Measurements from ENCODE around the gene CCDC187. TPM values are rescaled to one million over a fixed set of nuclear protein-coding genes. Genes with fewer than 3 reads are reported as not detected.

Gene CCDC187
- total RNA-seq, 1 donor from 2014 or later, result 0.10 TPM

GRCh38 chr9:136252846-136253245 is 51.0 kb downstream of the CCDC187 start:
- no peak for DNase-seq

DNA sequence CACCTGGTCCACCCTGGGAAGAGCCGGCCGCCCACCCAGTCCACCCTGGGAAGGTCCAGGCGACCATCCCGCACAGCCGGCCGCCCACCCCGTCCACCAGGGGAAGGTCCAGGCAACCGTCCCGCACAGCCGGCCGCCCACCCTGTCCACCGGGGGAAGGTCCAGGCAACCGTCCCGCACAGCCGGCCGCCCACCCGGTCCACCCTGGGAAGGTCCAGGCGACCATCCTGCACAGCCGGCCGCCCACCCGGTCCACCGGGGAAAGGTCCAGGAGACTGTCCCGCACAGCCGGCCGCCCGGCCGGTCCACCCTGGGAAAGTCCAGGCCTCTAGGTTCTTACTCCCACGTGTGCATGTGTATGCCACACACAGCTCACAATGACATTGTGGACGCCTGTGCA is 51.6 kb downstream of the CCDC187 start:
- no peak for DNase-seq

DNA sequence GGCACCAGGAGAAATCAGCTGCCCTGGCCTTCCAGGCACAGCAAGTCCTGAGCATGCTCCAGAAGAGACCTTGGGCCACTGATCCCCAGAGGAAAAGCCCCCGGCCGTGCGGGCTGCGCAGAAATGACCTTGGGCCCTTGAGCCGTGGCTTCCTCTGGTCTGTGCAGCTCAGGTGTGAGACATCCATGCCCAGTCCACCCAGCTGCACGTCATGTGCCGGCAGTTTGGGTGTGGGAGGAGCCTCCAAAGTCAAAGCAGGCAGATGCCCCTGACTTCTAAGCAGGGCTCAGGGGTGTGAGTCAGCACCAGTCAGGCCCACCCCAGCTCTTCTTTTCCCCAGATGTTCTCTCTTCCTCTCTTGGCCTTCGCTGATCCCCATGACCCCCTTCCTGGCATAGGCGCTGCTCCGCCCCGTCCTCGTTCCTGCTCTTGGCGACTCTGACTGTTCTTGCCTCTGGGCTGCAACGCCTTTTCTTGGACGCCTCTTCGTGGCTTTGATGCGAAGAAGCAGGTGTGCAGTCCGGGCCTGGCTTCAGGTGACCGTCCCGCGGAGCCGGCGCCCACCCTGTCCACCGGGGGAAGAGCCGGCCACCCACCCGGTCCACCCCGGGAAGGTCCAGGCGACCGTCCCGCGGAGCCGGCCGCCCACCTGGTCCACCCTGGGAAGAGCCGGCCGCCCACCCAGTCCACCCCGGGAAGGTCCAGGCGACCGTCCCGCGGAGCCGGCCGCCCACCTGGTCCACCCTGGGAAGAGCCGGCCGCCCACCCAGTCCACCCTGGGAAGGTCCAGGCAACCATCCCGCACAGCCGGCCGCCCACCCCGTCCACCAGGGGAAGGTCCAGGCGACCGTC is 52.4 kb downstream of the CCDC187 start:
- no peak for DNase-seq

GRCh38 chr9:136250676-136251075 is 53.2 kb downstream of the CCDC187 start:
- DNase-seq, result no peak

DNA sequence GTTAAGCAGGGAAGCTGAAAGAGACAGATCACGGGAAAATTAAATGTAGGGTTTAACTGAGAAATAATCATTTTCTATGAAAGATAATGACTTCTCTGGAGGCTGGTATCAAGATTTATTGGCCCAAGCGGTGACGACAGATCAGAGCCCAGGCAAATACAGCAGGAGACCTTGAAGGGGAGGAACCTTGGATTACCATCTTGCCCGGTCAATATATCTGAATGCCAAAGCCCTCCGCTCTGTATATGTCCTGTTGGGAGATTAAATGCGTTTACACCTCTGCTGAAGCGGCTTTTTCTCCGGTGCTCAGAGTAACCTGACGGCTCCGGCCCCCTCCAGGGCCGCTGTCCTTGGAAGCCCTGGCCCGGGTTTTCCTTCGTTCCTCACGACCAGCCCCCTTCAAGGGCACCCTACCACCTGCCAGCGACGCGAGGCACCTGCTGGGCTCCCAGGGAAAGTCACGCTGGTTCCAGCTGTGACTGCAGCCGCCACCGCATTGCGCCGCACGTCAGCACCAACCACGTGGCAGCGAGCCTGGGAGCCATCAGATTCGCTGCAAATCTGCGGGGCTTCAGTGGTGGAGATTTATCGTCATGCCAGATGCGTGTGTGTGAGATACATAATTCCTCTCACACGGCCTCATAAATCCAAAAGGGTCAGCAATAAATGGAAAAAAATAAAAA is 53.9 kb downstream of the CCDC187 start:
- peak; percentile 35 for DNase-seq

GRCh38 chr9:136248951-136249876 is 54.7 kb downstream of the CCDC187 start:
- DNase-seq, result no peak

DNA sequence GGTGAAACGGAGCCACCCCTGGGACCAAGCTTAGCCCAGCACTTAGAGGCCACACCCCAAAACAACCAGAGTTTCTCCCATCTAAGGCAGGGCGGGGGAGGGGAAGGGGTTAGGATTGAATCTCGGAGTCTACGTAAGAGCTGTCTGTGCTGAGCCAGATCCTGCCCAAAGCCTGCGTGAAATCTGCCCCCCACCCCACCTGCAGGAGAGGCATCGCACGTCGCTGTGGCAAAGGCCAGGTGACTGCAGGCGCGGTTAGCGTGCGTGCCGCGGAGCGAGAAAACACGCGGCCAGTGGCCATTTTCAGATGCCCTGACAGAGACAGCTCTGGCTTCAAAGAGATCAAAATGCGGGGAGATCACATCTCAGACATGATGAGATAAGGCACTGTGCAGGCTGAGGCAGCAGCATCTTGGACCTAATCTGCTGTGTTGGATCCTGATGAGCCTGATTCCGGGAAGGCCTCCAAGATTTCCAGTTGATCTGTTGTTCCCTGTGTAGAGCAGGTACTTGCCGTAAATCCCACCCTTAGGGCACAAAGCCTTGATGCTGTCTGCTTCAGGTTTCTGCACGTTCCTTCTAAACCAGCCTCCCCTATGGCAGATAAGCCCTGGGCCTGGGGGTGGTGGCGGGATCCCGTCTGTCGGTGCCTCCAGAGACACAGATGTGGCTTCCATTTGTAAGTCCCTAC is 55.8 kb downstream of the CCDC187 start:
- no peak for DNase-seq

- DNase-seq, result no peak
Measured at GRCh38 chr9:136247551-136247916, 56.4 kb downstream of the CCDC187 start.

GRCh38 chr9:136246849-136247550 is 56.9 kb downstream of the CCDC187 start:
- DNase-seq, result no peak

GRCh38 chr9:136245219-136246150 is 58.4 kb downstream of the CCDC187 start, which contains the start of gene QSOX2:
TSS of gene QSOX2 (minus strand) at chr9:136245812. CDS start at chr9:136245803, 9 bp downstream.
- peak; percentile 57 for DNase-seq

- DNase-seq, result no peak
Measured at GRCh38 chr9:136244969-136245218, 59.0 kb downstream of the CCDC187 start.

DNA sequence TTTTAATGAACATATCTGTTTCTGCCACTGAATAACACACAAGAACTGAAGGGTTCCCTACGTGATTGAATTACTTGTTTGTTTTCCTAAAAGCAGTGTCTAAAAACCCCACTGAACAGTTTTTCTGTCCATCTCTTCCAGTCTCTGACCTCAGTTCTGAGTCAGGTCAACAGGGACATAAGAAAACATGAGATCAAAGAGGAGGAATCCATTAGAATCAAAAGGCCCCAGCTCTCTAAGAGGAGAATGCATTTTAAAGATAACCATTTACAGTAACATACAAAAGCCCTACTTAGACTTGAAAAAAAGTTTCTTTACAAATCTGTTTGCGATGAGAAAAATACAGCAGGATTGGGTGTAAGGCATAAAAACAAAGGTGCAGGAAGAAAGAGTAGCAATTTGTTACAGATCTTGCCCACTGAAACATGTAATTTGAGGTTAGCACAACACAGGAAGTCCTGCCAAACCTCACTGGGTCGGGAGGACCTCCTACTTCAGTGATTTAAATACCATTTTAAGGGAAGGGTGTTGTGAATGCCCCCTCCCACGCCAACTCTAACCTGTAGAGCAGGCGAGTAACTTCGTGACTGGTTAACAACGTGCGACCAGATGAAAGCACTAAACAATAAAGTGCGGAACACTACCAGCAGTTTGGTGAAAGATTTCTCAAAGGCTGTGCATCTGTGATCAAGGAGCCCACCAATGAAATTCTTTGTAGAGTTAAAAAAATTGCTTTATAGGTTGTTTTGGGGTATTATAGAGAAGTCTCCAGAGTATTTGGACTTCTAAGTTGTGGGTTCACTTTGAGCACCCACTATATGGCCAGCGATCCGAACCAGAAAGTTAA is 59.5 kb downstream of the CCDC187 start:
- DNase-seq, result no peak

GRCh38 chr9:136243631-136244030 is 60.3 kb downstream of the CCDC187 start:
- DNase-seq, result no peak

DNA sequence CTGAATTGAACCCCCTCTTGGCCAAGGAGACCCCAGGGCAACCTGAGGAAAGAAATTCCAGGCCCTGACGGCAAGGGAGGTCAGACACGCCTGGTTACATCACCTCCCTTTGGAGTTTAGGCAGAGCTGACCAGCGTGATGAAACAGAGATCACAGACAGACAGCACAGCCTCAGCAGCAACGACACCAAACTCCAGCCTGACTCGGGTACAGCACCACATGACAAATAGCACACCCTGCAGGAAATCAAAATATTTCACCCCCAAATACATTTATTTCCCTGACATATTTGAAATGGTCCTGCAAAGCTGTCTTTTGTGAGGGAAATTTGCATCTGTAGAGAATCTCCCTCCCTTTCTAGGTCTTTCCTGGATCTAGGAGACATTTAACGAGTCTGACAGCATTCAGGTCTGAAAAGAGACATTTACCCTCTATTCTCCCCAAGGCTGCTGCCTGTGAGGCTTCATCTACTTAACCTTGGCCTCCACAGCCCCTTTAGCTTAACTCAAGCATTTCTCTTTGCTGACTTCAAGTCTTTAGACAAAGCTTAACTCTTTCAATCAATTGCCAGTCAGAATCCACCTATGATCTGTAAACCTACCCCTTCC is 60.9 kb downstream of the CCDC187 start:
- no peak for DNase-seq

DNA sequence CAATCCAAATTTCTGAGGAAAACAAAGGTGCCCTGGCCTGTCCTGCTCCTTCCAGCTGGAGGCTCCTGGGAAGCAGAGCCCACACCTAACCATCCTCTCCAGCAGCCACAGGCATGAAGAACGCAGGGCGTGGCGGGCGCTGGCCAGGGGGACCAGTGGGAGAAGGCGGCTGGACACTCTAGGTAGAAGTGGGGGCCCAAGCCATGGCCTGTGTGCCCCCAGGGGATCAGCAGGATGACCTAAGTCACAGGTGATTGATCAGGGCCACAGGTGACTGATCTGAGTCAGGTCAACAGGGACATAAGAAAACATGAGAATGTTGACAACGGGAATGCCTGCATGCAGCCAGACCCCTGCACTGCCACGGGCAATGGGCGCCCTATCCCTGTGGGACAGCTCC is 61.6 kb downstream of the CCDC187 start:
- DNase-seq, result no peak

DNA sequence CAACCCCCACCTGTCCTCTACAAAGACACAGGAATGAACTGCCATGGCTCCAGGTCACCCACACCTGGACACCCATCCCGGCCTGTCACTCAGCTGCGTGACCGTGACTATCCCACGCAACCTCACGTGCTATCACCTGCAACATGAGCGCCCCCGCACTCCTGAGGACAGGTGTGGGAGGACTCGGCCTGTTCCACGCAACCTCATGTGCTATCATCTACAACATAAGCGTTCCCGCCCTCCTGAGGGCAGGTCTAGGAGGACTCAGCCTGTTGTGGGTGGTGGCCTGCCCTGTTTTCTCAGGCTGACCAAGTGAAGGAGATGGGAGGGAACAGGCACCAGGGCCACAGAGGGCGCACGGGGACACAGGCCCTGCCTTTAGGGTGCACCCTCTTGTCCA is 62.4 kb downstream of the CCDC187 start:
- no peak for DNase-seq

DNA sequence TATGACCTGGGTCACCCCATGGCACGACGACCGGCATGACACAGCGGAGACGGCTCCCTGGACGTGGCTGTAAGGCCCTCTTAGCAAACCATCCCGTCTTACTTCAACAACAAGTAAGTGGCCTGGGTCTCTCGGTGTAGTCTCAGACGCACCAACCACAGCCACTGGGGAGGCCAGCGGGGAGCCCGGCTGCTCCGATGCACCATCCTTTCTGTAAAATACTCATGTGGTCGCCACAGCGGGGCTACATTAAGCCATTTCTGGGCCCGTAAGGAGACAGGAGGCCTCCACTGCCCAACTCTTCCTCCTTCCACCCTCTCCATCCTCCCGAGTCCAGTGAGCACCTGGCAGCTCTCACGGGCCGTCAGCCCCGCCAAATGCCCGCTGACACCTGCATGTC is 63.0 kb downstream of the CCDC187 start:
- DNase-seq, result no peak

- no peak for DNase-seq
Measured at GRCh38 chr9:136239983-136240330, 63.9 kb downstream of the CCDC187 start.

All from skin of body (tissue), 2 donors.